Fibroblast of lung (primary cell): ENCODE measurements around the gene MESP1. TPM values are rescaled to one million over a fixed set of nuclear protein-coding genes. Genes with fewer than 3 reads are reported as not detected.

Experiments used
- DNase-seq, 2 donors: peaks; one replicate each; pipeline versions ENCODE4 v3.0.0 to v3.0.0-alpha.2; 2010; ENCODE audit warnings: low read depth in 2 of 2
- H2AFZ ChIP-seq: 2 replicates; pipeline ENCODE4 v1.5.1; 2012; ENCODE audit warnings: low read length, control low read depth, inconsistent platforms
- H3K27ac ChIP-seq: 2 replicates; pipeline ENCODE4 v1.5.1; 2011; ENCODE audit warnings: low read length, control low read depth; ENCODE audit not compliant: insufficient read depth
- H3K27me3 ChIP-seq: 2 replicates; pipeline ENCODE4 v1.5.1; 2011; ENCODE audit warnings: mild to moderate bottlenecking, low read length; ENCODE audit not compliant: control insufficient read depth, insufficient read depth
- H3K36me3 ChIP-seq: 2 replicates; pipeline ENCODE4 v1.5.1; 2011; ENCODE audit warnings: low read length; ENCODE audit not compliant: control insufficient read depth, insufficient read depth
- H3K4me1 ChIP-seq: 2 replicates; pipeline ENCODE4 v1.5.1; 2011; ENCODE audit warnings: low read length; ENCODE audit not compliant: control insufficient read depth, insufficient read depth; ENCODE audit errors: extremely low read depth
- H3K4me2 ChIP-seq: 2 replicates; pipeline ENCODE4 v1.5.1; 2011; ENCODE audit warnings: low read length, control low read depth; ENCODE audit not compliant: insufficient read depth; ENCODE audit errors: extremely low read depth
- H3K4me3 ChIP-seq, 4 experiments: fragments of 200-600 bp in 1 of 4; sonication (generic) in 1 of 4; replicated peaks in 1 of 4; 2 replicates each; pipeline ENCODE4 v1.5.1; 2011 to 2016; ENCODE audit warnings: low read length in 4 of 4, low read depth in 3 of 4, mild to moderate bottlenecking in 3 of 4, control low read depth in 2 of 4, inconsistent platforms in 1 of 4, mixed read lengths in 1 of 4; ENCODE audit not compliant: insufficient read depth in 1 of 4; ENCODE audit errors: control extremely low read depth in 1 of 4
- H3K79me2 ChIP-seq: 2 replicates; pipeline ENCODE4 v1.5.1; 2012; ENCODE audit warnings: mild to moderate bottlenecking, low read length, inconsistent platforms; ENCODE audit not compliant: control insufficient read depth, insufficient read depth
- H3K9ac ChIP-seq: 2 replicates; pipeline ENCODE4 v1.5.1; 2011; ENCODE audit warnings: mild to moderate bottlenecking, low read length, control low read depth; ENCODE audit not compliant: insufficient read depth
- H3K9me3 ChIP-seq: 2 replicates; pipeline ENCODE4 v1.5.1; 2012; ENCODE audit warnings: low read depth, low read length; ENCODE audit not compliant: control insufficient read depth, insufficient read depth
- H4K20me1 ChIP-seq: 2 replicates; pipeline ENCODE4 v1.5.1; 2011; ENCODE audit warnings: low read length; ENCODE audit not compliant: control insufficient read depth, insufficient read depth; ENCODE audit errors: extremely low read depth
- EZH2 ChIP-seq: IDR thresholded peaks from 2 replicates; pipeline ENCODE4 v1.5.1; 2012; ENCODE audit warnings: low read length, control low read depth, mild to moderate bottlenecking; ENCODE audit errors: missing control alignments
- polyA plus RNA-seq, 2 donors: library from polyadenylated mRNA; depleted of rRNA in 1 of 2; stranded (reverse) in 1 of 2; unstranded in 1 of 2; fragments of >200 nt; gene quantifications; 2 replicates each; pipeline ENCODE4 v1.2.1, GENCODE V29; 2011 to 2012; ENCODE audit warnings: missing spikeins in 1 of 2
- total RNA-seq: library from RNA; depleted of rRNA; stranded (reverse); fragments of >200 nt; gene quantifications from 2 replicates; pipeline ENCODE4 v1.2.1, GENCODE V29; 2014
- TF ChIP-seq, protein P1 (sequence below), 2 donors: IDR thresholded peaks in 1 of 2; conservative IDR thresholded peaks in 1 of 2; 1 replicate in 1 of 2; 2 replicates in 1 of 2; pipeline ENCODE4 v1.5.1; 2011 to 2012; ENCODE audit warnings: low read length in 2 of 2, control low read depth in 1 of 2, inconsistent platforms in 1 of 2, low read depth in 1 of 2, mild to moderate bottlenecking in 1 of 2

Gene MESP1
- total and polyA plus RNA-seq, 2 donors (not counting 1 experiment from before 2014, with no cell fraction given): 1.3 TPM; not detected in 1

DNA sequence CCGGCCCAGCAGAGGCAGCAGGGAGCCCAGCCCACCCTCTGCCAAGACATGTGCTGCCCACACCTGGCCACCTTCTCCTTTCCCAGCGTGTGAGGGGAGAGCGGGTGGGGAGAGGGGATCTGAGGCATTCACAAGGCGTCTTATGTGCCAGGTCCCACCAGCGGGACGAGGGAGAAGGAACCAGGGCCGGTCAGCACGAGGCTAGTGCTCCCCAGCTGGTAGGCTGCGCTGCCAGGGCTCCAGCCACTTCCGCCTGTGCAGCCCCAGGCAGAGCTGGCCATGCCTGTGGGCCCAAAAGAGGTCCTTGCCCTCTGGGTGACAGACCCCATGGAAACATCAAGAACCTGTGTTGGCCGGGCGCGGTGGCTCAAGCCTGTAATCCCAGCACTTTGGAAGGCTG, 5.9 kb downstream of the MESP1 start:
- no peaks in the 10 kb centered on the region for H4K20me1 ChIP-seq
- peaks cover 3% of the 10 kb centered on the region for H3K4me1 ChIP-seq
- H3K27me3 ChIP-seq: peaks cover 17% of the 10 kb centered on the region
- no peaks in the 10 kb centered on the region for H3K79me2 ChIP-seq
- H3K9ac ChIP-seq: no peak overlapping the region
- H3K4me2 ChIP-seq: no peak overlapping the region
- no peak for DNase-seq
- TF ChIP-seq, protein P1, sequence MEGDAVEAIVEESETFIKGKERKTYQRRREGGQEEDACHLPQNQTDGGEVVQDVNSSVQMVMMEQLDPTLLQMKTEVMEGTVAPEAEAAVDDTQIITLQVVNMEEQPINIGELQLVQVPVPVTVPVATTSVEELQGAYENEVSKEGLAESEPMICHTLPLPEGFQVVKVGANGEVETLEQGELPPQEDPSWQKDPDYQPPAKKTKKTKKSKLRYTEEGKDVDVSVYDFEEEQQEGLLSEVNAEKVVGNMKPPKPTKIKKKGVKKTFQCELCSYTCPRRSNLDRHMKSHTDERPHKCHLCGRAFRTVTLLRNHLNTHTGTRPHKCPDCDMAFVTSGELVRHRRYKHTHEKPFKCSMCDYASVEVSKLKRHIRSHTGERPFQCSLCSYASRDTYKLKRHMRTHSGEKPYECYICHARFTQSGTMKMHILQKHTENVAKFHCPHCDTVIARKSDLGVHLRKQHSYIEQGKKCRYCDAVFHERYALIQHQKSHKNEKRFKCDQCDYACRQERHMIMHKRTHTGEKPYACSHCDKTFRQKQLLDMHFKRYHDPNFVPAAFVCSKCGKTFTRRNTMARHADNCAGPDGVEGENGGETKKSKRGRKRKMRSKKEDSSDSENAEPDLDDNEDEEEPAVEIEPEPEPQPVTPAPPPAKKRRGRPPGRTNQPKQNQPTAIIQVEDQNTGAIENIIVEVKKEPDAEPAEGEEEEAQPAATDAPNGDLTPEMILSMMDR (conservative IDR thresholded peaks at IDR 0.05 in 1 of 2, IDR thresholded peaks at IDR 0.05 in 1 of 2; ENCODE audit: low read depth in 1 of 2, low read length in 2 of 2): no peak
- no peak for TF ChIP-seq EZH2
- no peak overlapping the region for H3K4me3 ChIP-seq
- no peak overlapping the region for H3K27ac ChIP-seq
- H3K36me3 ChIP-seq: no peaks in the 10 kb centered on the region
- H2AFZ ChIP-seq: no peak overlapping the region
- H3K9me3 ChIP-seq: no peaks in the 10 kb centered on the region

- no peaks in the 10 kb centered on the region for H3K79me2 ChIP-seq
- no peak for DNase-seq
These were observed 7.5 kb downstream of the MESP1 start for GRCh38 chr15:89743594-89743993.

DNA sequence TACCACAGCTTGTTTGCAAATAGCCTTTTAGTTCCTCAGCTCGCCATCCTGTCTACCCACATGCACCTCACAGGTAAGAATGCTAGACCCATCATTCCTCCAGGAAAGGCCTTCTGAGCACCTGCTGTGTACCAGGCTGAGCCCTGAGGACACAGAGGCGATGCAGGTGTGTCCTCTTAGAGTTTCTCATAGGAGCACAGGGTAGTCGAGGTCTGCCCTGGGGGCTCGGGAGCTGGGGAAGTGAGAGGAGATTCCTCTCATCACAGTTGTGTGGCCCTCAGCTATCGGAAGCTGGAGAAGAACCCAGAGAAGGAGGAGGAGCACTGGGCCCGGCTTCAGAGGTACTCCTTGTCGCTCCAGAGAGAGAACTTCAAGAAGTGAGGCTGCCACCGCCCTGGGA, 8.0 kb downstream of the MESP1 start:
- H3K36me3 ChIP-seq: no peaks in the 10 kb centered on the region
- TF ChIP-seq, protein P1 (conservative IDR thresholded peaks at IDR 0.05 in 1 of 2, IDR thresholded peaks at IDR 0.05 in 1 of 2; ENCODE audit: low read depth in 1 of 2, low read length in 2 of 2): no peak
- no peak for DNase-seq
- no peaks in the 10 kb centered on the region for H3K79me2 ChIP-seq
- no peaks in the 10 kb centered on the region for H4K20me1 ChIP-seq
- no peak overlapping the region for H3K4me2 ChIP-seq
- no peak overlapping the region for H3K27ac ChIP-seq
- no peak overlapping the region for H3K9ac ChIP-seq
- no peaks in the 10 kb centered on the region for H3K9me3 ChIP-seq
- H3K4me1 ChIP-seq: no peaks in the 10 kb centered on the region
- H2AFZ ChIP-seq: no peak overlapping the region
- H3K27me3 ChIP-seq: peaks cover 8% of the 10 kb centered on the region
- no peak overlapping the region for H3K4me3 ChIP-seq

More at GRCh38 chr15:89743594-89743993, 7.5 kb downstream of the MESP1 start:
- Histone ChIP-seq H3K4me1 (no peaks in the 10 kb centered on the region), H3K27me3 (peaks cover 12% of the 10 kb centered on the region), H4K20me1 (no peaks in the 10 kb centered on the region), H2AFZ (no peak overlapping the region), H3K27ac (no peak overlapping the region), H3K4me3 (no peak overlapping the region), H3K9ac (no peak overlapping the region), H3K9me3 (no peaks in the 10 kb centered on the region), H3K36me3 (no peaks in the 10 kb centered on the region), H3K4me2 (no peak overlapping the region)
- TF ChIP-seq EZH2: no peak
- TF ChIP-seq, protein P1 (conservative IDR thresholded peaks at IDR 0.05 in 1 of 2, IDR thresholded peaks at IDR 0.05 in 1 of 2; ENCODE audit: low read depth in 1 of 2, low read length in 2 of 2): no peak
